ENCODE measurements around the gene KDM2B. TPM values are rescaled to one million over a fixed set of nuclear protein-coding genes. Genes with fewer than 3 reads are reported as not detected.

KDM2B gene
- polyA plus RNA-seq, 1 donor (not counting 4 experiments of a cell fraction or from before 2014, with no cell fraction given), result 10.3 TPM

DNA sequence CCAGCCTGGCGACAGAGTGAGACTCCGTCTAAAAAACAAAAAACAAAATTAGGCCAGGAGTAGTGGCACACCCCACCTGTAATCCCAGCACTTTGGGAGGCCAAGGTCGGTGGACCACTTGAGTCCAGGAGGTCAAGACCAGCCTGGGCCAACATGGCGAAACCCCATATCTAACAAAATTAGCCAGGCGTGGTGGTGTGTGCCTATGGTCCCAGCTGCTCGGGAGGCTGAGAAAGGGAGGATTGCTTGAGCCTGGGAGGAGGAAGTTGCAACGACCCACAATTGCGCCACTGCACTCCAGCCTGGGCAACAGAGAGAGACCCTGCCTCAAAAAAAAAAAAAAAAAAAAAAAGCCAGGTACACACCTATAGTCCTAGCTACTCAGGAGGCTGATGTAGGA lies 37.0 kb downstream of the KDM2B start:
- no peak overlapping the region for H2AFZ ChIP-seq (ENCODE audit: control insufficient read depth, low read length)
- no peak overlapping the region for H3K4me3 ChIP-seq (ENCODE audit: control insufficient read depth in 2 of 3, extremely low read depth in 1 of 3, insufficient read depth in 2 of 3, low read depth in 1 of 3, low read length in 3 of 3)
- no peaks in the 10 kb centered on the region for H3K9me3 ChIP-seq (ENCODE audit: control insufficient read depth, low read depth, low read length)
- H3K4me1 ChIP-seq (ENCODE audit: control insufficient read depth, extremely low read depth, insufficient read depth, low read length), result no peaks in the 10 kb centered on the region
- dilution Hi-C loops (cut with MboI; ENCODE audit: extremely low pct_ligation_motif_present, low sequenced_read_pairs), result no loop called here
- no peaks in the 10 kb centered on the region for H3K9me1 ChIP-seq (ENCODE audit: control insufficient read depth, extremely low read depth, insufficient read depth, low read length)
- DNase-seq (ENCODE audit: low read depth, low spot score) (no peak), FAIRE-seq (no peak)
- H3K27me3 ChIP-seq (ENCODE audit: control insufficient read depth, extremely low read depth, insufficient read depth, low read length), result peaks cover under 1% of the 10 kb centered on the region
- H3K36me3 ChIP-seq (ENCODE audit: control insufficient read depth in 2 of 2, extremely low read depth in 1 of 2, insufficient read depth in 2 of 2, low read length in 2 of 2), result peaks cover 0 to 3% of the 10 kb centered on the region in 2 experiments
- no peak overlapping the region for H3K4me2 ChIP-seq (ENCODE audit: control insufficient read depth, extremely low read depth, insufficient read depth, low read depth, low read length)
- H3K9ac ChIP-seq (ENCODE audit: control insufficient read depth, extremely low read depth, insufficient read depth, low read length), result no peak overlapping the region
- no peaks in the 10 kb centered on the region for H4K20me1 ChIP-seq (ENCODE audit: control insufficient read depth, extremely low read depth, insufficient read depth, low read length)
- H3K79me2 ChIP-seq (ENCODE audit: control insufficient read depth, insufficient read depth, low read length), result no peaks in the 10 kb centered on the region
- H3K27ac ChIP-seq (ENCODE audit: control insufficient read depth, insufficient read depth, low read length), result no peak overlapping the region
- TF ChIP-seq, protein P1, sequence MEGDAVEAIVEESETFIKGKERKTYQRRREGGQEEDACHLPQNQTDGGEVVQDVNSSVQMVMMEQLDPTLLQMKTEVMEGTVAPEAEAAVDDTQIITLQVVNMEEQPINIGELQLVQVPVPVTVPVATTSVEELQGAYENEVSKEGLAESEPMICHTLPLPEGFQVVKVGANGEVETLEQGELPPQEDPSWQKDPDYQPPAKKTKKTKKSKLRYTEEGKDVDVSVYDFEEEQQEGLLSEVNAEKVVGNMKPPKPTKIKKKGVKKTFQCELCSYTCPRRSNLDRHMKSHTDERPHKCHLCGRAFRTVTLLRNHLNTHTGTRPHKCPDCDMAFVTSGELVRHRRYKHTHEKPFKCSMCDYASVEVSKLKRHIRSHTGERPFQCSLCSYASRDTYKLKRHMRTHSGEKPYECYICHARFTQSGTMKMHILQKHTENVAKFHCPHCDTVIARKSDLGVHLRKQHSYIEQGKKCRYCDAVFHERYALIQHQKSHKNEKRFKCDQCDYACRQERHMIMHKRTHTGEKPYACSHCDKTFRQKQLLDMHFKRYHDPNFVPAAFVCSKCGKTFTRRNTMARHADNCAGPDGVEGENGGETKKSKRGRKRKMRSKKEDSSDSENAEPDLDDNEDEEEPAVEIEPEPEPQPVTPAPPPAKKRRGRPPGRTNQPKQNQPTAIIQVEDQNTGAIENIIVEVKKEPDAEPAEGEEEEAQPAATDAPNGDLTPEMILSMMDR (optimal IDR thresholded peaks at IDR 0.05 in 1 of 3, IDR thresholded peaks at IDR 0.05 in 1 of 3, conservative IDR thresholded peaks at IDR 0.05 in 1 of 3; ENCODE audit: extremely low read depth in 1 of 3, insufficient read depth in 2 of 3, low read length in 3 of 3), result no peak
- no peak for TF ChIP-seq EZH2 (IDR thresholded peaks at IDR 0.05; ENCODE audit: low read length)

DNA sequence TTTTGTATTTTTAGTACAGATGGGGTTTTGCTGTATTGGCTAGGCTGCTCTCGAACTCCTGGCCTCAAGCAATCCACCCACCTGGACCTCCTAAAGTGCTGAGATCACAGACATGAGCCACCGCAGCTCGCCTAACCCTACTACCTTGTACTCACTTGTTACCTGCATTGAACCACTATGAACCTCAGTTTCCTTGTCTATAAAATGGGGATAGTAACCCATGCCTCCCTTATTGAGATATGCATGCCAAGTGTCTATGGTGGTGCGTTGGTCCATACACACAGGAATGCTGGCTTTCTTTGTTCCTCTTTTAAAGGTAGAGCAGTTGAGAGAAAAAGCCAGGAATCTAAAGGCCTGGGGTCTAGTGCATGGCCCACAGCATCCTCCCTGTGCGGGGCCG lies 40.9 kb downstream of the KDM2B start:
- FAIRE-seq, result no peak
- no peaks in the 10 kb centered on the region for H3K36me3 ChIP-seq (ENCODE audit: control insufficient read depth in 2 of 2, extremely low read depth in 1 of 2, insufficient read depth in 2 of 2, low read length in 2 of 2)

More for the DNA sequence above, 40.9 kb downstream of the KDM2B start:
- H3K4me1 ChIP-seq (ENCODE audit: control insufficient read depth, extremely low read depth, insufficient read depth, low read length), result peaks cover 14% of the 10 kb centered on the region
- dilution Hi-C loops (cut with MboI; ENCODE audit: extremely low pct_ligation_motif_present, low sequenced_read_pairs), result no loop called here
- H3K9me3 ChIP-seq (ENCODE audit: control insufficient read depth, low read depth, low read length), result no peaks in the 10 kb centered on the region
- no peaks in the 10 kb centered on the region for H3K9me1 ChIP-seq (ENCODE audit: control insufficient read depth, extremely low read depth, insufficient read depth, low read length)
- no peak overlapping the region for H3K4me2 ChIP-seq (ENCODE audit: control insufficient read depth, extremely low read depth, insufficient read depth, low read depth, low read length)
- TF ChIP-seq, protein P1 (optimal IDR thresholded peaks at IDR 0.05 in 1 of 3, IDR thresholded peaks at IDR 0.05 in 1 of 3, conservative IDR thresholded peaks at IDR 0.05 in 1 of 3; ENCODE audit: extremely low read depth in 1 of 3, insufficient read depth in 2 of 3, low read length in 3 of 3), result no peak
- TF ChIP-seq EZH2 (IDR thresholded peaks at IDR 0.05; ENCODE audit: low read length), result no peak
- H3K4me3 ChIP-seq (ENCODE audit: control insufficient read depth in 2 of 3, extremely low read depth in 1 of 3, insufficient read depth in 2 of 3, low read depth in 1 of 3, low read length in 3 of 3), result no peak overlapping the region
- H2AFZ ChIP-seq (ENCODE audit: control insufficient read depth, low read length), result no peak overlapping the region
- no peaks in the 10 kb centered on the region for H4K20me1 ChIP-seq (ENCODE audit: control insufficient read depth, extremely low read depth, insufficient read depth, low read length)
- no peaks in the 10 kb centered on the region for H3K79me2 ChIP-seq (ENCODE audit: control insufficient read depth, insufficient read depth, low read length)
- DNase-seq (ENCODE audit: low read depth, low spot score), result no peak
- H3K27me3 ChIP-seq (ENCODE audit: control insufficient read depth, extremely low read depth, insufficient read depth, low read length), result peaks cover 9% of the 10 kb centered on the region
- no peak overlapping the region for H3K9ac ChIP-seq (ENCODE audit: control insufficient read depth, extremely low read depth, insufficient read depth, low read length)
- H3K27ac ChIP-seq (ENCODE audit: control insufficient read depth, insufficient read depth, low read length), result no peak overlapping the region

Data from keratinocyte (primary cell).